ENCODE results near the gene HERC4.

HERC4 gene

DNA sequence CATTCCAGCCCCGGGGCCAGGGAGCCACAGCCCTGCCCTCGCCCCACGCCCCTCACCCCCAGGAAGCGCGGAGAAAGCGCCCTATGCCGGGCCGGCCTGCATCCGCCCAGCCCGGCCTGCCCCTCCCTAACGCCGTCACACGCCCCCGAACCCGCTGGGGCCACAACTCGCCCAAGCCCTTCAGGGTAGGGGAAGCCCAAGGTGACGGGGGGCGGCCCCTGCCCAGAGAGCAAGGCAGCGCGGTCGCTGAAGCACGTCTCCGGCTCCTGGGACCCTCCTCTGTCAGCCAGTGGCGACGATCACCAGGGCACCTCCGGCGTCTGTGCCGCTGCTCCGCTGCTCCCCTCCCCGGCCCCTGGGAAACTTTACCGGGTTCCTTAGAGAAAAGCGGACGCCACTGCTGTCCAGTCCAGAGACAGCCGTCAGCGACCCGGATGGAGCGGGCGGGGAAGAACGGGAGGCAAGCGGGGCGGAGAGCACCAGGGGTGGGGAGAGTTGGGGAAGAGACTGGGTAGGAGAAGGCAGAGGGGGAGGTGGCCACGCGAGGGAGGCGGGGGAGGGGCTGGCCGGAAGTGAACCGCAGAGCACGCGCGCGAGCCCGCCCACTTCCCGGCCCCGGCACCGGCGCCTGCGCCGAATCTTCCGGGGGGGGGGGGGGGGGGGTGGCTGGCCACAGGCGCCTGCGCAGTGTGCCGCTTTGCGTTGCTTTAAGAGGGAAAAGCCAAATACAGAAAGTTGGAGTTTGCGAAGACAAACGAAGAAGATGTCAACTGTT, at the start of gene HERC4:
Gene HERC4, minus strand, starts transcription at position 509 of the 775 bp plus-strand sequence. CDS start 2,175 bp downstream, outside the sequence.
- peak; percentile 88 for DNase-seq (ENCODE audit: low read depth)

DNA sequence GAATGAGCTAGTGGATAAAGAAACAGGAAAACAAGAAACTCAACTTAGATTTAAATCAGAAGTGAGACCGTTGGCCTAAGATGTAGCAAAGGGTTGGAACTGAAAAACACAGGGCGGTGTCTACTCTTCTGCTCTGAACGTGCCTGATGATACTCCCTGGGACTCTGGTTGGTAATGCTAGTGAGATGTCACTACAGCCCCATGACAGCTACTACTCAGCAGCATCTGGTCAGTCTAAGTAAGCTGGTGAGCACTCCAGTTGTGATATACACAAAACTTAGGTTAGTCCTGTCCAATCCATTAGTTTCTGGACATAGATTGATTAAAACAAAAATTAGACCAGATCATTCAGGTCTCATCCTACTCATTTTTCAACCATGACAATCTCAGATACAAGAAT, 49.6 kb upstream of the HERC4 start:
- no peak for DNase-seq (ENCODE audit: low read depth)

GRCh38 chr10:68121852-68122251, 46.8 kb upstream of the HERC4 start:
- DNase-seq (ENCODE audit: low read depth) = no peak

- no peak for DNase-seq (ENCODE audit: low read depth)
Observed at GRCh38 chr10:68121020-68121743, 46.1 kb upstream of the HERC4 start.

GRCh38 chr10:68118657-68119056, 43.6 kb upstream of the HERC4 start:
- DNase-seq (ENCODE audit: low read depth) = no peak

GRCh38 chr10:68112837-68113236, 37.8 kb upstream of the HERC4 start:
- DNase-seq (ENCODE audit: low read depth) = no peak

DNA sequence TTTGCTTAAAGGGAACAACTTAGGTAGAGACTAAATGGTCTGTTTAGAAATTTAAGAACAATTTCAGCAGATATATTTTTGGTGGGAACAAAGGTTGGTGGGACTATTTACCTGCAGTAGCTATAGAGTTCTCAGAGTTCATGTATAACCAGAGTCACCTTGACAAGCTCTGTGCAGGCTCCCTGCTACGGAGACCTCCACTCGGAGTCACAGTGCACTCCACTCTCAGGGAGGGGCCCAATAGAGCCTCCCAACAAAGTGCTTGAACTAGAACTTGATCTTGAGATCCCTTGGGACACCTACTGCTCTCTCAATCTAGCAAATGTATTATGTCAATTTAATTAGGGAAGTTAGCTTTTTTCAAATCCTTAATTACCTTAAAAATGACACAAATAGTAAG, 36.5 kb upstream of the HERC4 start:
- no peak for DNase-seq (ENCODE audit: low read depth)

GRCh38 chr10:68110027-68110426, 34.9 kb upstream of the HERC4 start:
- no peak for DNase-seq (ENCODE audit: low read depth)

DNA sequence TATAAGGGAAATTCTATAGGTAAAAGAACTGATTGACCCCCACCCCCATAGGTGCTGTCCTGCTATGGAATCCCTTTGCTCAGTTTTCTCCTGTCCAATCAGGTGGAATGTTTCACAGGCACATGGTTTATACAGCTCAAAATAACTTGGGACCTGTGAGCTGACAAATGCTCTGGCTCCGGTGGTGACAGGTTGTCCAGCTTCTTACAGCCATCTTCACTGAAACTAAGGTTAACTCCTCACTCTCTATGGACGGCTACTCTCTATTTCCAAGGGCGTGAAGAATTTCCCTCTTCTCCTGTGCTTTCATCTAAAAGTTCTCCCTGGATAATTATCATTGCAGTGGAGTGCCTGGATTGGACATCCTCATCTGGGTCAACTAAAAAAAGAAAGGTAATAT, 34.2 kb upstream of the HERC4 start, which contains the start of gene MYPN:
Gene MYPN, plus strand, starts transcription at position 158 of the 400 bp plus-strand sequence. CDS start 11,951 bp downstream, outside the sequence.
- no peak for DNase-seq (ENCODE audit: low read depth)

GRCh38 chr10:68108653-68109052, 33.6 kb upstream of the HERC4 start:
- DNase-seq (ENCODE audit: low read depth) = no peak

- no peak for DNase-seq (ENCODE audit: low read depth)
Observed at GRCh38 chr10:68108051-68108450, 33.0 kb upstream of the HERC4 start.

- no peak for DNase-seq (ENCODE audit: low read depth)
Observed at GRCh38 chr10:68107651-68108050, 32.6 kb upstream of the HERC4 start.

DNA sequence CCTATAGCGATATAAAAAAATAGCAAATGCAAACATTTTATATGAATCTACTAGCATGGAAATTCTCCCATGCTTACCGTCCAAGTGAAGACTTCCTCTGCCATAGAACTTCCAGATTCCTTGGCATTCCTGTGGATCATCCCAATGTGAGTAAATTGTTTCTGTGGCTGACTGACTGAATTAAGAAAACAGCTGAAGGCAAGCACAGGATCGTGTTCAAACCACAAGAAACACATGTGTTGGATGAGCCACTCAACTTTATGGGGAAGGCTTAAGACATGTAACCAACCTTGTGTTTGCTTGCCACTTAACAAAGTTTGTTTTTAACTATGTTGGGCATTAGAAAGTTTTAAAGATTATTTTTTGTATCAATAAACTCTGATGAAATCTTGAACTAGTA, 31.6 kb upstream of the HERC4 start:
- DNase-seq (ENCODE audit: low read depth) = no peak

- no peak for DNase-seq (ENCODE audit: low read depth)
Observed at GRCh38 chr10:68105820-68106219, 30.7 kb upstream of the HERC4 start.

- DNase-seq (ENCODE audit: low read depth) = no peak
Observed at GRCh38 chr10:68103901-68104300, 28.8 kb upstream of the HERC4 start.

GRCh38 chr10:68103261-68103878, 28.3 kb upstream of the HERC4 start:
- no peak for DNase-seq (ENCODE audit: low read depth)

GRCh38 chr10:68101066-68101465, 26.0 kb upstream of the HERC4 start:
- DNase-seq (ENCODE audit: low read depth) = no peak

- DNase-seq (ENCODE audit: low read depth) = no peak
Observed at GRCh38 chr10:68099736-68100135, 24.7 kb upstream of the HERC4 start.

DNA sequence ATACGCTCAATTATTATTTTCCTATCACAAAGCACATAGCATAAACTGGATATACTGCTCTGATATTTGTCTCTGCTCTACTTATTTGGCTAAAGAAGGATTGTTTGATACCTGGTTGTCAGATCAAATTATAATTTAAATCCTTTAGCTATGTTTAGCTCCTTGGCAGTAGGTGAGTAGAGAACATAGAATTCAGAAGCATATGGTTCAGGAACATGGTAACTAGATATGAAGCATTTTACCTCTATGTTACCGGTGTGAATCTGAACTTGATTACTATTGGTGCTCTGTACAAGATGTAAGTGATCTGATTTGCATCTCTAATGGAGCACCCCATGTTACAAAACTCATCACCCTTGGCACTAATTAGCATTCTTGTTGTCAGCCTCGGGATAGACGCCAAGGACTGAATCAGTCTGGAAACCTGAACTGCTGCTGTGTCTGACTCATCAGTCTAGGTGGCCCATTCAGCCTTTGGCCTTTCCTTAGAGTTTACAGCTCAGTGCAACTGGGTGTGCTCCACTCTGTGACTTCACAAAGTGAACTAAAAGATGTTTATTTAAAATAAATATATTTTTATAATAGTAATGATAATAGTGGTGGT, 21.9 kb upstream of the HERC4 start:
- DNase-seq (ENCODE audit: low read depth) = no peak

DNA sequence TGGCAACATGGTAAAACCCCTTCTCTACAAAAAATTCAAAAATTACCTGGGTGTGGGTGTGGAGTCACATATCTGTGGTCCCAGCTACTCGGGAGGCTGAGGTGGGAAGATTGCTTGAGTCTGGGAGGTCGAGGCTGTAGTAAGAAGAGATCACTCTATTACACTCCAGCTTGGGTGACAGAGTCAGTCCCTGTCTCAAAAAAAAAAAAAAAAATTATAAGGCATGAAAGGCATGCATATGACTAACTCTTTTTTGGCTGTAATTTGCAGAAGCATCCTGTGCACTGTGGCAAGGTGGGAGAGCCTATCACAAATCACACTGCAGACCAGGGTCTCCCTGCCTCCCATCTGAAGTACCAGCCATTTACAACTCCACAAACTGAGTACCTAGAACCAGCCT, 20.1 kb upstream of the HERC4 start:
- no peak for DNase-seq (ENCODE audit: low read depth)

GRCh38 chr10:68092512-68092911, 17.4 kb upstream of the HERC4 start:
- DNase-seq (ENCODE audit: low read depth) = no peak

DNA sequence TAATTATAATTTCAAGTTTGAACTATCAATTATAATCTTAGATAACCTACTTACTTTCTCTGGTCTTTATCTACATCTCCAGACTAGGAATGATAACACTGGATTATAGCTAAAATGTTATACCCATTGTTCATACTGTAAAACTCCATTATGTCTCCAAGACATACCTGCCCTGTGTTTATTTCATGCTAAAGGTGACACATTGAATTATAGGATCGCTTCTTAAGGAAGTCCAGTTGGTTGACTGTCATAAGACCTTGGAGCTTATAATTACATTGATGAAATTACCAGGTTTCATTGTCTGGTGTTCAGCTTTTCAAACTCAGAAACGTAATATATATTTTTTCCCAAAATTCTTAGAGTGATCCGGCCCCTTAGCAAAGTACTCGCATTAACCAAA, 15.5 kb upstream of the HERC4 start:
- no peak for DNase-seq (ENCODE audit: low read depth)

GRCh38 chr10:68088740-68089139, 13.7 kb upstream of the HERC4 start:
- no peak for DNase-seq (ENCODE audit: low read depth)

Data from activated T-cell treated with anti-CD3 and anti-CD28 coated beads for 48 hours (primary cell).